ENCODE measurements around the gene PARP4.

Gene PARP4

GRCh38 chr13:24463078-24463477 is 49.5 kb downstream of the PARP4 start:
- TF ChIP-seq FOXM1 (IDR thresholded peaks at IDR 0.05; ENCODE audit: borderline replicate concordance, low read depth) (no peak), TCF12 (IDR thresholded peaks at IDR 0.05; ENCODE audit: low read depth) (no peak), MAX (IDR thresholded peaks at IDR 0.05) (no peak), EP300 (IDR thresholded peaks at IDR 0.05; ENCODE audit: borderline replicate concordance) (no peak)

GRCh38 chr13:24460256-24460655 is 52.3 kb downstream of the PARP4 start:
- TF ChIP-seq EP300 (IDR thresholded peaks at IDR 0.05; ENCODE audit: borderline replicate concordance) (no peak), CEBPB (IDR thresholded peaks at IDR 0.05) (no peak), EGR1 (IDR thresholded peaks at IDR 0.05) (no peak), NFIC (IDR thresholded peaks at IDR 0.05) (no peak), YY1 (IDR thresholded peaks at IDR 0.05; ENCODE audit: low read depth) (no peak)

GRCh38 chr13:24459726-24460125 is 52.9 kb downstream of the PARP4 start:
- TF ChIP-seq EP300 (IDR thresholded peaks at IDR 0.05; ENCODE audit: borderline replicate concordance) = no peak
- TF ChIP-seq TAF1 (IDR thresholded peaks at IDR 0.05; ENCODE audit: low read depth) = no peak
- no peak for TF ChIP-seq EGR1 (IDR thresholded peaks at IDR 0.05)
- TF ChIP-seq NFIC (IDR thresholded peaks at IDR 0.05) = no peak
- TF ChIP-seq TEAD4 (IDR thresholded peaks at IDR 0.05) = no peak
- no peak for TF ChIP-seq ZBTB7A (IDR thresholded peaks at IDR 0.05; ENCODE audit: low read depth)
- TF ChIP-seq REST (IDR thresholded peaks at IDR 0.05; ENCODE audit: low read depth) = no peak
- TF ChIP-seq MAX (IDR thresholded peaks at IDR 0.05) = no peak
- TF ChIP-seq USF1 (IDR thresholded peaks at IDR 0.05) = no peak
- TF ChIP-seq YY1 (IDR thresholded peaks at IDR 0.05; ENCODE audit: low read depth) = no peak
- no peak for TF ChIP-seq CREB1 (IDR thresholded peaks at IDR 0.05; ENCODE audit: low read depth)
- no peak for TF ChIP-seq FOXM1 (IDR thresholded peaks at IDR 0.05; ENCODE audit: borderline replicate concordance, low read depth)

GRCh38 chr13:24459234-24459633 is 53.3 kb downstream of the PARP4 start:
- TF ChIP-seq USF1 (IDR thresholded peaks at IDR 0.05) (no peak), MAX (IDR thresholded peaks at IDR 0.05) (no peak), RAD21 (IDR thresholded peaks at IDR 0.05; ENCODE audit: low read depth) (no peak), CREB1 (IDR thresholded peaks at IDR 0.05; ENCODE audit: low read depth) (no peak), TAF1 (IDR thresholded peaks at IDR 0.05; ENCODE audit: low read depth) (no peak), CEBPB (IDR thresholded peaks at IDR 0.05) (no peak), ZBTB7A (IDR thresholded peaks at IDR 0.05; ENCODE audit: low read depth) (no peak), YY1 (IDR thresholded peaks at IDR 0.05; ENCODE audit: low read depth) (no peak), EP300 (IDR thresholded peaks at IDR 0.05; ENCODE audit: borderline replicate concordance) (no peak), TCF12 (IDR thresholded peaks at IDR 0.05; ENCODE audit: low read depth) (no peak), NFIC (IDR thresholded peaks at IDR 0.05) (no peak), REST (IDR thresholded peaks at IDR 0.05; ENCODE audit: low read depth) (no peak), FOXM1 (IDR thresholded peaks at IDR 0.05; ENCODE audit: borderline replicate concordance, low read depth) (no peak), TEAD4 (IDR thresholded peaks at IDR 0.05) (no peak)

DNA sequence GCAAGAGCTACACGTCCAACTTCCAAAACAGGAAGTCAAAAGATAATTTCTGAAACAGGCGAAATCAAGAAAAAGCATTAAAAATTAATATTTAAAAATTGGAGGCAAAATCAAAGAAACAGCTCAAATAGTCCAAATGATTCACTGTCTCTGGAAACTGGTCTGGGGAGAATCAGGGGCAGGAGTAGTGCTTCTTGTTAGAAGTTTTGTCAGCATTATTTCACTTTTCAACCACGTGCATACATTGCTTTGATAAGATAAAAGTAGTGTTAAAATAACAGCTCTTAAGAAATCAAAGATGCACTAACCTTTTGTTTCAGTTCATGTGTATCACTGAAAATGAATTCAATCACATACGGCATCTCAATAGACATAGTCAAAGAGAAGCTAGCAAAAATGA is 53.8 kb downstream of the PARP4 start:
- no peak for TF ChIP-seq MAX (IDR thresholded peaks at IDR 0.05)
- no peak for TF ChIP-seq CREB1 (IDR thresholded peaks at IDR 0.05; ENCODE audit: low read depth)
- TF ChIP-seq YY1 (IDR thresholded peaks at IDR 0.05; ENCODE audit: low read depth) = no peak
- no peak for TF ChIP-seq FOXM1 (IDR thresholded peaks at IDR 0.05; ENCODE audit: borderline replicate concordance, low read depth)
- no peak for TF ChIP-seq TAF1 (IDR thresholded peaks at IDR 0.05; ENCODE audit: low read depth)
- TF ChIP-seq RAD21 (IDR thresholded peaks at IDR 0.05; ENCODE audit: low read depth) = no peak
- no peak for TF ChIP-seq REST (IDR thresholded peaks at IDR 0.05; ENCODE audit: low read depth)
- TF ChIP-seq NFIC (IDR thresholded peaks at IDR 0.05) = no peak
- no peak for TF ChIP-seq USF1 (IDR thresholded peaks at IDR 0.05)
- no peak for TF ChIP-seq EP300 (IDR thresholded peaks at IDR 0.05; ENCODE audit: borderline replicate concordance)

Data from Ishikawa (cell line).